Left ventricle myocardium inferior (tissue), 1 donor: ENCODE results near the gene OR10K1. TPM values are rescaled to one million over a fixed set of nuclear protein-coding genes. Genes with fewer than 3 reads are reported as not detected.

Source experiments
- DNase-seq: peaks from one replicate; pipeline ENCODE4 v3.0.0-alpha.2; 2020
- H3K27ac ChIP-seq: fragments of 200-600 bp; replicated peaks from 2 replicates; pipeline ENCODE4 v1.8.0; 2021
- H3K27me3 ChIP-seq: fragments of 200-600 bp; 2 replicates; pipeline ENCODE4 v1.8.0; 2021; ENCODE audit warnings: low read depth
- H3K36me3 ChIP-seq: fragments of 200-600 bp; 2 replicates; pipeline ENCODE4 v1.8.0; 2021
- H3K4me1 ChIP-seq: fragments of 200-600 bp; 2 replicates; pipeline ENCODE4 v1.8.0; 2021
- H3K4me3 ChIP-seq: fragments of 200-600 bp; 2 replicates; pipeline ENCODE4 v1.8.0; 2021; ENCODE audit warnings: mild to moderate bottlenecking, moderate library complexity
- H3K9me3 ChIP-seq: fragments of 200-600 bp; replicated peaks from 2 replicates; pipeline ENCODE4 v1.8.0; 2021
- CTCF ChIP-seq: fragments of 200-600 bp; IDR thresholded peaks from 2 replicates; pipeline ENCODE4 v1.8.0; 2021; ENCODE audit warnings: antibody characterized with exemption, mild to moderate bottlenecking, borderline replicate concordance
- intact Hi-C: fragments of 100-400 bp; cut with micrococcal nuclease; formaldehyde crosslinking; loops from one replicate; pipeline ENCODE4 v1.11.0; 2022
- total RNA-seq: library from RNA; stranded (reverse); fragmentation: NEBNext Ultra II Directional; extraction: Animal tissue kit (Norgen Biotek cat#: 25700); gene quantifications from one replicate; pipeline ENCODE4 v1.2.1, GENCODE V29; 2021
- donor health status: DM: no; HTN: yes; CAD: no; lungs with severe emphysema.

The OR10K1 gene
- total RNA-seq, 1 donor from 2014 or later = not detected

DNA sequence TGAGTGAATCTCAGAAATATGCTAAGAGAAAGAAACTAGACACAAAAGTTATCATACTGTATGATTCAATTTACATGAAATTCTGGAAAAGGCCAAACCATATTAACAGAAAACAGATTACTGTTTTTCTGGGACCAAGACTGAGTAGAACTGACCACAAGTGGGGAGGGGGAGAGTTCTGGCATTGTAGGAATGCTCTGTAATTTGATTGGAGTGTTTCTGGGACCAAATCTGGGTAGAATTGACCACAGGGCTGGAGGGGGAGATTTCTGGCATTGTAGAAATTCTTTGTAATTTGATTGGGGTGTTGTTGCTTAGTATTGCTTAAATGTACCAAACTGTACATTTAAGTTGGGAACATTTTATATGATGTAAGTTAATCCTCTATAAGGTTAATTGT lies 3.4 kb upstream of the OR10K1 start:
- Histone ChIP-seq H3K4me3 (no peak overlapping the region), H3K36me3 (no peaks in the 10 kb centered on the region), H3K27me3 (no peaks in the 10 kb centered on the region), H3K4me1 (no peaks in the 10 kb centered on the region), H3K9me3 (peaks cover 16% of the 10 kb centered on the region), H3K27ac (no peak overlapping the region)
- TF ChIP-seq CTCF = no peak
- intact Hi-C loops = no loop called here
- DNase-seq = no peak

GRCh38 chr1:158471920-158472319 lies 10.3 kb downstream of the OR10K1 start, which contains the start of gene OR10R2:
TSS of gene OR10R2 (plus strand) at chr1:158472220. CDS start at chr1:158472326, 106 bp downstream.
- no peaks in the 10 kb centered on the region for H3K27me3 ChIP-seq
- H3K9me3 ChIP-seq = no peaks in the 10 kb centered on the region
- no peak within 1 kb of the TSS for H3K27ac ChIP-seq
- H3K4me3 ChIP-seq = no peak within 1 kb of the TSS
- H3K4me1 ChIP-seq = no peaks in the 10 kb centered on the region
- no peak for TF ChIP-seq CTCF
- intact Hi-C loops = no loop called here
- no peaks in the 10 kb centered on the region for H3K36me3 ChIP-seq
- no peak for DNase-seq

DNA sequence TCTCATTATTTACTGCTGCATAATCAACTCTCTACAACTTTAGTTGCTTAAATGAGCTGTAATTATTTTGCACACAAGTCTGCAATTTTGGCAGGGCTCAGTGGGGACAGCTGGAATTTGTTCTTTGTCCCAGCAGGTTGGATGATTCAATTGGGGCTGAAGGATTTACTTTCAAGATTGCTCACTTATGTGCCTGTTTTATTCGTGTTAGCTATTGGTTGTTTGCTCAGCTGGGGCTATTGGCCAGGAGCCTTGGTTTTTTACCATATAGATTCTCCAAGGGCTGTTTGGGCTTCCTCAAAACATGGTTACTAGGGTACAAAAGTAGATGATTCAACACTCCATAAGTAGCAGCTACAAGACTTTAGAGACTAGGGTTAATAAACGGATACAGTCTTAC lies 23.8 kb downstream of the OR10K1 start:
- intact Hi-C loops = no loop called here
- no peaks in the 10 kb centered on the region for H3K9me3 ChIP-seq
- TF ChIP-seq CTCF = no peak
- H3K27ac ChIP-seq = no peak overlapping the region
- no peak overlapping the region for H3K4me3 ChIP-seq
- H3K27me3 ChIP-seq = no peaks in the 10 kb centered on the region
- DNase-seq = no peak
- no peaks in the 10 kb centered on the region for H3K36me3 ChIP-seq
- H3K4me1 ChIP-seq = no peaks in the 10 kb centered on the region

GRCh38 chr1:158491316-158491715 lies 29.7 kb downstream of the OR10K1 start:
- H3K27ac ChIP-seq = no peak overlapping the region
- H3K27me3 ChIP-seq = no peaks in the 10 kb centered on the region
- no peaks in the 10 kb centered on the region for H3K4me1 ChIP-seq
- TF ChIP-seq CTCF = no peak
- no peak for DNase-seq
- H3K9me3 ChIP-seq = no peaks in the 10 kb centered on the region
- H3K36me3 ChIP-seq = no peaks in the 10 kb centered on the region
- H3K4me3 ChIP-seq = no peak overlapping the region
- intact Hi-C loops = no loop called here

DNA sequence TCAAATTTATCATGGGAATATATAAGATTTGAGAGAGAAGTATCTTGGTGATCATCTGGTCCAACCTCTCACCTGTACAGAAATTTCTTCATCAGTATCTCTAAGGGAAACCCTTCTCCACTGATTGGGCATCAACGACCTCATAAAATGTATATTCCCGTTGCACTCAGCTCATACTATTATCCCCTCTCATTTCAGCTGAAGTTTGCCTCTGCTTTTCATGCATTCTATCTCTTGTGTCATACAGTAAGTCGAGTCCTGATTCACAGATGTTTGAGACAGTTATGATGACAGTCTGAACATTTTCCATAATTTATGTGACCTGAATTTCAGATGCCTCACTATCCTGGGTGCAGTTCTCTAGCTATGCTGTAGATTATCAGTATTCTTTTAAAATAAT lies 31.4 kb downstream of the OR10K1 start:
- no peaks in the 10 kb centered on the region for H3K4me1 ChIP-seq
- H3K27me3 ChIP-seq = no peaks in the 10 kb centered on the region
- no peak for DNase-seq
- H3K27ac ChIP-seq = no peak overlapping the region
- TF ChIP-seq CTCF = no peak
- no peak overlapping the region for H3K4me3 ChIP-seq
- H3K9me3 ChIP-seq = no peaks in the 10 kb centered on the region
- no peaks in the 10 kb centered on the region for H3K36me3 ChIP-seq
- intact Hi-C loops = no loop called here

DNA sequence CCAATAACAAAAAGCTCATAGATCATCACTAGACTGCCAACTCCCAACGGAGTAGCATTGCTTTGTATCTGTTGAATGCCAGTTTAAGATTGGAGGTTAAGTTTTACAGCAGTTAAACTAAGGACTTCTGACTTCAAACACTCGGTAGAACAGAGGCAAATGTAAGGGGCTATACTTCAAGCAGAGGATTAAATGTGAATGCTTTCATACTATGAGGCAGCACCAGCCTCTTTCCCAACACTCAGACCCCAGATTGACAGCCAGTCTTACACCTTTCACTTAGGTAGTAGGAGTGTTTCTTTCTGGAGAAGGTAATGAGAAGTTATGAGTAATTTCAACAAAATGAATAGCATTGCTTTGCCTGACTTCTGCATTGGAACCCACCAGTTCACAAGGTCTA lies 33.2 kb downstream of the OR10K1 start:
- Histone ChIP-seq H3K27me3 (no peaks in the 10 kb centered on the region), H3K4me3 (no peak overlapping the region), H3K9me3 (no peaks in the 10 kb centered on the region), H3K36me3 (no peaks in the 10 kb centered on the region), H3K27ac (no peak overlapping the region), H3K4me1 (no peaks in the 10 kb centered on the region)
- DNase-seq = no peak
- intact Hi-C loops = no loop called here
- no peak for TF ChIP-seq CTCF
